HG03280 (cell line): Measurements from ENCODE around the gene MYDGF.

ENCODE experiments used
- ATAC-seq: cut with Tn5 transposase; IDR thresholded peaks from one replicate; pipeline ENCODE4 v1.9.1; 2021; ENCODE audit warnings: mild to moderate bottlenecking, moderate library complexity; ENCODE audit not compliant: unreplicated experiment

Gene MYDGF

GRCh38 chr19:4676955-4677731, 7.0 kb upstream of the MYDGF start:
- ATAC-seq, result no peak

- no peak for ATAC-seq
Measured at GRCh38 chr19:4675346-4675745, 5.2 kb upstream of the MYDGF start.

- ATAC-seq, result no peak
Measured at GRCh38 chr19:4673726-4674125, 3.6 kb upstream of the MYDGF start.

DNA sequence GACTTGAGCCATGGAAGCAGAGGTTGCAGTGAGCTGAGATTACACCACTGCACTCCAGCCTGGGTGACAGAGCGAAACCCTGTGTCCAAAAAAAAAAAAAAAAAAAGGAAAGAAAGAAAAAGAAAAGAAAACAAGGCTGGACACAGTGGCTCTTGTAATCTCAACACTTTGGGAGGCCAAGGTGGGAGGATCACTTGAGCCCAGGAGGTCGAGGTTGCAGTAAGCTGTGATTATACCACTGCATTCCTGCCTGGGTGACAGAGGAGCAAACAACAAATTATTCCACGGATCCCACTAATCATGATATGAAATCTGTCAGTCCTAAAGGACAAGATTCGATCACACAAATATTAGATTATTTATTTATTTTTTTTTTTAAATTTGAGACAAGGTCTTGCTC, 3.1 kb upstream of the MYDGF start:
- no peak for ATAC-seq

DNA sequence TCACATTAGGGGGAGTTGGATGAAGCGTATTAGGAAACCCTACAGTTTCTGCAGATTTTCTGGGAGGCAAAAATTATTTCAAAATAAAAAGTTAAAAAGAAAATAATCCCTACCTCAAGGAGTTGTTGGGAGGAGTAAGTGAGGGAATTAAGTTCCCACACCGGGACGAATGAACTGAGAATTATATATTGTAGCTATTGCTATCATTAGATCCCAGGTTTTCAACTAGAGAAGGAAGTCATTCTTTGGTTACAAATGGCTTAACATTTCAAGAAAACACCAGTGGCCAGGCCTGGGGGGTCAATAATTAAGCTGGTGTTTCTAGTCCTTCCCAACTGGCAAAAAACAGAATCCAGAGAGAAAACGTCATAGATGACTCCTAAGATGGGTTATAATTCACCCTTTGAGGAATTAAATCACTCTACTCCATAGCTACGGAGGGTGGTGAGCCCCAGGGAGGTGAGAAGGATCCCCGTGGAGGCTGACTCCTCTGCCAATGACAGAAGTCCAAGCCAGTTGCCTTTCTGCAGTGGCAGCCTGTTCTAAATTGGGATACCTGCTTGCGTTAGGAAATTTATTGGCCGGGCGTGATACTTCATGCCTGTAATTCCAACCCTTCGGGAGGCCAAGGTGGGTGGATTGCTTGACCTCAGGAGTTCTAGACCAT, 1.2 kb upstream of the MYDGF start:
- no peak for ATAC-seq

- ATAC-seq, result no peak
Measured at GRCh38 chr19:4664642-4665041, 5.5 kb downstream of the MYDGF start.

DNA sequence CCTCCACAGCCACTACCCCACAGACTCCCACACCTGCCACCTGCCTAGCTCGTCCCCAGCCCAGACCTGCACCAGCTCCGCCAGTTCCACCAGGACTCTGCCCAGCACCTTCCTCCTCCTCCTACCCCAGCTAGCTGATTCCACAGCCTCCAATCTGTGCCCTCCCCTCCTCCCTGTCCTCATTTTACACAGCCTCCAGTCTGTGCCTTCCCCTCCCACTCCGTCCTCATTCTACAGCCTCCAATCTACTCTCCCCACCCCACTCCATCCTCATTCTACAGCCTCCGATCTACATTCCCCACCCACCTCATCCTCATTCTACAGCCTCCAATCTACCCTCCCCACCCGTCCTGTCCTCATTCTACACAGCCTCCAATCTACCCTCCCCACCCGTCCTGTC, 7.3 kb downstream of the MYDGF start:
- no peak for ATAC-seq

DNA sequence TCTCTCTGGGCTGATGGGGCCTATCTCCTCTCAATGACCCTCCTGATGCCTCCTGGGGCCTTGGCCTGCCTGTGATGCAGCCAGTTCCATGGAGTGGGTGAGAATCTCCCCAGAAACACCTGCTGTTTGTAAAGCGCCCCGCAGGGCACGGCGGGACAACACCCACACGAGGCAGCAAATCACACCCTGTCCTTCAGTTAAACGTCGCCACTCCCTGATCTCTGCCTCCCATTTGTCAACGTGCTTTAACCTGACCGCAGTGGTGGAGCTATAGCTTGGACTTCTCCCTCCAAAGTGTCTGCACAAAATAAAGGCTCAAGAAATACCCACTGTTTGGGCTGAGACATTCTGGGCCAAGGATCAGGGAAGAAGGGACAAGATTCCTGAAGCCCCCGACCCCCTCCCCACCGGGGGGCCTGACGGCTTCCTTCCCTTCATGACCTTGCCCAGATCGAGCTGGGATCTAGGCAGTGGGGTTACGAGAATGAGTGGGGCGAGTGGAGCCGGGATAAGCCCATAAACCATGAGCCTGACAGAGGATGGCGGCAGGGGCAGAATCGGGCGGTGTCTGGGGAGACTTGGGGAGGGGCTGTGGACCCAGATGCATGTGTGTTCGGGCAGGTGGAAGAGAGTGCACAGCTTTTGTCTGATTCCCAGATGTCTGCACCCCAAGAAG, 8.0 kb downstream of the MYDGF start:
- no peak for ATAC-seq

GRCh38 chr19:4660993-4661392, 9.1 kb downstream of the MYDGF start:
- no peak for ATAC-seq

DNA sequence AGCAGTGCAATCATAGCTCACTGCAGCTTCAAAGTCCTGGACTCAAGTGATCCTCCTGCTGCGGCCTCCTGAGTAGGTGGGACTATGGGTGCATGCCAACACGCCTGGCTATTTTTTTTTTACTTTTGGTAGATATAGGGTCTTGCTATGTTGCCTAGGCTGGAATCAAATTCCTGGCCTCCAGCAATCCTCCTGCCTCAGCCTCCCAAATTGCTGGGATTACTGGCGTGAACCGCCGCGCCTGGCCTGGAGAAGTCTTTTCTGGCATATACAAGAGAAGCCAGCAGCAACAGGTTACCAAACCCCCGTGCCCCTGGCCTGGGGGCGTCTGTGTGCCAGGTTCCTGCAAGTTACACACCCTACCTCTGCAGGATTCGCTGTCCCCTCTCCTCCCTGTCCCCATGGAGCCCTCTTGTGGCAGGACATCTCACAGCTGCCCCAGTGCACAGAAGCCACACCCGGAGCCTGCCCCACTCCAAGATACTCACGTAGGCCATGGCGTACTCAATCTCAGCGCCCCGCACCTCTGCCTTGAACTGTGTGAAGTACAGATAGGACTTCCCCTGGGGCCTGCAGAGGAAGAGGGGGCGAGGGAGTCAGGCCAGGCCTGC, 9.9 kb downstream of the MYDGF start:
- ATAC-seq, result no peak

GRCh38 chr19:4657835-4658234, 12.3 kb downstream of the MYDGF start:
- no peak for ATAC-seq

DNA sequence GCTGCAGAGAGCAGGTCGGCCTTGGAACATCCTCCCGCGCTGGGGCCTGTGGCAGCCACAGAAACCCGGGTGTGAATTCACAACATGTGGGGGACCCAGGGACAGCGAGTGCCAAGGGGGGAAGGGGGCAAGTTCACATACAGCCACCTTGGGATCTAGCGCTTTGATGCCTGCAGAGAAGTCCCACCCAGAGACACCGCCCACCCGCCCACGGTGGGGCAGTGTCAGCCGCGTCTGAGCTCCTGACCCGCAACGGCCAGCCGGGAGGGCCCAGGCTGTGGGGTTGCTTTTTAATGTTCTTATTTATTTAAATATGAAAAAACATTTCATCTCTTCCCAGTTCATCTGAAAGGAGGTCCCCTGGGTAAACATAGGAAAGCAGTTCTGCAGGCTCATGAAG, 12.9 kb downstream of the MYDGF start:
- ATAC-seq, result no peak

- no peak for ATAC-seq
Measured at GRCh38 chr19:4656102-4656501, 14.0 kb downstream of the MYDGF start.

DNA sequence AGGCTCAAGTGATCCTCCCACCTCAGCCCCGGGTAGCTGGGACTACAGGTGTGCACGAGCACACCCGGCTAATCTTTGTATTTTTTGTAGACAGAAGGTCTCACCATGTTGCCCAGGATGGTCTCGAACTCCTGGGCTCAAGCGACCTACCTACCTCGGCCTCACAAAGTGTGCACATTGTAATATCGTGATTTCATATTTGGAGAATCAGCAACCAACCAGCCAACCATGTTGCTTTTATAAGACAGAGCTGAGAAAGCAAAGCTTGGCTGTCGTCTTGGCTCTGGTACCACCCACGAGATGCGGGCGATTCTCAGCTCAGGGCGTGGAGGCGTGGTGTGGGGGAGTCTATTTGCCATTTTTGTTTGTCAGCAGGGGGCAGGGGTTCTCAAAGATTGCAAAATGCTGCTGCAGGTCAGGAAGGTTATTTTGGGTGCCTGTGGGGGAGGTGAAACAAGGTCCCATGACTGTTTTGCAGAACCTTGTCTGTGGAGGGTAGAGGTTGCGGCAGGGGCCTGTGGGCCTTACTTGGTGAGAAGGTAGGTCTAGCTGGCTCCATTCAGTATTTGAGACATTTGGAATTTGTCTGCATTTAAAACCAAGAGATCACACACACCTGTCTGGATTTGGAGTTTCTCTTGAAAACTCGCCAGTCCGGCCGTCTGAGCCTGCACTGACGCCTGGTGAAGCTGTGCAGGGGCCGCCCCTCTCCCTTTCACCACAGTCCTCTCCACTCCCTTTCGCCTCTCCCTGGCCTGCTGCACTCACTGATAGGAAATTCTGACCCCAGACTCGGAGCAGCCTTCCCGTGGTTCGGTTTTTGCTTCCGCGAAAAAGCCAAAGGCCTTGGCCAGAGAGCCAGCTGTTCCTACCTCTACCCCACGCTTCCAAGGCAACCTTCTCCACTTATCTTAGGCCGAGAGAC, 15.4 kb downstream of the MYDGF start:
- ATAC-seq, result no peak

DNA sequence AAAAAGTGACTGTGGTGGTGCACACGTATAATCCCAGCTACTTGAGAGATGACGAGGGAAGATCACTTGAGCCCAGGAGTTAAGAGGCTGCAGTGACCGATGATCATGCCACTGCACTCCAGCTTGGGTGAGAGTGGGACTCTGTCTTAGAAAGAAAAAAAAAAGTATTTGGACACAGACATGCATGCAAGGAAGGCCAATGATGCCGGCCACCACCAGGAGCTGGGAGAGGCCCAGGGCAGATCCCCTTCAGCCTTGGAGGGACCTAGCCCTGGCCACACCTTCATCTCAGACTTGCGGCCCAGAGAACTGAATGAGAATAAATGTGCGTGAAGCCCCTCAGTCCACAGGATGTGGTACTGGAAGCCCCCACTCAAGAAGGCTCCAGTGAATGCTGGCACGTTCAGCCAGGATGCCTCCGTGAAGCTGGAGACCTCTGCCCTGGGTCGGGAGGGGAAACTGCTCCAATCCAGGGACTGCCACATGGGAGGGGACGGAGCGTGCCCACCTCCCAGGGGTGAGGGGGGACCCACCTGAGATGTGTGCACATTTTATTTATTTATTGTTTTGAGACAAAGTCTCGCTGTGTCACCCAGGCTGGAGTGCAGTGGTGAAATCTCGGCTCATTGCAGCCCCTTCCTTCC, 16.2 kb downstream of the MYDGF start:
- ATAC-seq, result no peak

GRCh38 chr19:4652075-4652474, 18.1 kb downstream of the MYDGF start:
- no peak for ATAC-seq

GRCh38 chr19:4650159-4650558, 20.0 kb downstream of the MYDGF start:
- no peak for ATAC-seq

DNA sequence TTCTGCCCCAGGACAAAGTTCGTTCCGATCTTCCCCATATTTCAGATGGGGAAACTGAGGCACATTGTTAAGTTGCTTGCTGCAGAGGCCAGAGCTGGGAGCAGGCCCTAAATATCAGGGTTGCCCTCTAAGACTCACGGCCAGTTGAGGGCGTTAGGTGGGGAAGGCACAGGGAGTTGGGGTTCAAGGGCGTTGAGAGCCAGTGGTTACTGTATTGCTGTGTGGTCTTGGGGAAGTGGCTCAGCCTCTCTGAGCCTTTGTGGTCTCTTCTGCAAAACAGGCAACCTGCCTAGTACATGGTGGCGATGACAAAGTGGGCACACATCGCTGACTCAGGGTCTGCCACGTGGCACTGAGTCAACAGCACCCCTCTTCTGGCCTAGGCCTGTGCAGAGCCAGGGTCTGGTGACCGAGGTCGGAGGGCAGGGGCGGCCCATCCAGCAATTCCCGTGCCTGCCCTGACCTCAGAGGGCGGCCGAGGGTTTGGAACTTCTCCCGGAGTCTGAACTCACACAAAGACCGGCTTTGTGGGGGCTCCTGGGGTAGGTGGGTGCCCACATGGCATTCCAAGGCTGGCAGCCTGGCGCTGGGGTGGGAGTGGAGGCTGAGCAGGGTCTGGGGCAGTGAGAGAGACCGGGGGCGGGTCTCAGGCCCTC, 20.6 kb downstream of the MYDGF start:
- ATAC-seq, result no peak
